Esophagus muscularis mucosa (tissue), 4 donors: Measurements from ENCODE around the gene MYL5. TPM values are rescaled to one million over a fixed set of nuclear protein-coding genes. Genes with fewer than 3 reads are reported as not detected.

Experiments used
- DNase-seq: peaks from one replicate; pipeline ENCODE4 v3.0.0-alpha.2; 2017; ENCODE audit errors: extremely low spot score
- H3K27ac ChIP-seq, 4 donors: fragments of 200-600 bp; sonication (generic); replicated peaks in 1 of 4; 1 replicate in 3 of 4; 2 replicates in 1 of 4; pipeline ENCODE4 v1.5.1; 2016 to 2019; ENCODE audit warnings: mild to moderate bottlenecking in 1 of 4
- H3K27me3 ChIP-seq, 4 donors: fragments of 200-600 bp; sonication (generic); one replicate each; pipeline versions ENCODE4 v1.5.1 to v1.6.0; 2016 to 2019
- H3K36me3 ChIP-seq, 4 donors: fragments of 200-600 bp; sonication (generic); one replicate each; pipeline ENCODE4 v1.5.1; 2016 to 2019
- H3K4me1 ChIP-seq, 4 donors: fragments of 200-600 bp; sonication (generic); one replicate each; pipeline ENCODE4 v1.5.1; 2016 to 2019
- H3K4me3 ChIP-seq, 4 donors: fragments of 200-600 bp; sonication (generic); 1 replicate in 2 of 4; 2 replicates in 2 of 4; pipeline ENCODE4 v1.5.1; 2016 to 2019; ENCODE audit warnings: mild to moderate bottlenecking in 4 of 4, moderate library complexity in 1 of 4
- H3K9me3 ChIP-seq, 4 donors: fragments of 200-600 bp; sonication (generic); 1 replicate in 3 of 4; 2 replicates in 1 of 4; pipeline ENCODE4 v1.5.1; 2016 to 2019
- EP300 ChIP-seq: sonication (generic); formaldehyde crosslinking; IDR thresholded peaks from one replicate; pipeline ENCODE4 v1.6.1; 2017; ENCODE audit warnings: antibody characterized with exemption
- POLR2A ChIP-seq: fragments of 450-650 bp; IDR thresholded peaks from one replicate; pipeline ENCODE4 v1.6.1; 2017; ENCODE audit warnings: antibody characterized with exemption, moderate library complexity, mild to moderate bottlenecking, low read depth
- POLR2AphosphoS5 ChIP-seq, 2 donors: sonication (generic); formaldehyde crosslinking; IDR thresholded peaks; one replicate each; pipeline ENCODE4 v1.6.1; 2017; ENCODE audit warnings: antibody characterized with exemption in 2 of 2
- WGBS: methylation state at CpG from one replicate; pipeline ENCODE4 v1.1.5; 2018; 5-methylcytosine and 5-hydroxymethylcytosine counted together
- intact Hi-C: fragments of 100-400 bp; cut with DNase I; formaldehyde crosslinking; loops from one replicate; pipeline ENCODE4 v1.15.1; 2023
- total RNA-seq, 4 donors: library from RNA; depleted of rRNA; stranded (reverse); fragments of >200 nt; gene quantifications; one replicate each; pipeline versions ENCODE4 v1.1.0 to v1.2.1, GENCODE V29; 2016
- TF ChIP-seq, protein P1 (sequence below), 3 experiments: fragments of 200-600 bp in 2 of 3; fragments of 450-650 bp in 1 of 3; sonication (generic) in 2 of 3; IDR thresholded peaks; one replicate each; pipeline ENCODE4 v1.5.1; 2017 to 2019; ENCODE audit warnings: antibody characterized with exemption in 3 of 3, mild to moderate bottlenecking in 2 of 3, moderate library complexity in 1 of 3

Gene MYL5
- total RNA-seq, 4 donors from 2014 or later: 7.9 to 9.9 (median 9.6) TPM

DNA sequence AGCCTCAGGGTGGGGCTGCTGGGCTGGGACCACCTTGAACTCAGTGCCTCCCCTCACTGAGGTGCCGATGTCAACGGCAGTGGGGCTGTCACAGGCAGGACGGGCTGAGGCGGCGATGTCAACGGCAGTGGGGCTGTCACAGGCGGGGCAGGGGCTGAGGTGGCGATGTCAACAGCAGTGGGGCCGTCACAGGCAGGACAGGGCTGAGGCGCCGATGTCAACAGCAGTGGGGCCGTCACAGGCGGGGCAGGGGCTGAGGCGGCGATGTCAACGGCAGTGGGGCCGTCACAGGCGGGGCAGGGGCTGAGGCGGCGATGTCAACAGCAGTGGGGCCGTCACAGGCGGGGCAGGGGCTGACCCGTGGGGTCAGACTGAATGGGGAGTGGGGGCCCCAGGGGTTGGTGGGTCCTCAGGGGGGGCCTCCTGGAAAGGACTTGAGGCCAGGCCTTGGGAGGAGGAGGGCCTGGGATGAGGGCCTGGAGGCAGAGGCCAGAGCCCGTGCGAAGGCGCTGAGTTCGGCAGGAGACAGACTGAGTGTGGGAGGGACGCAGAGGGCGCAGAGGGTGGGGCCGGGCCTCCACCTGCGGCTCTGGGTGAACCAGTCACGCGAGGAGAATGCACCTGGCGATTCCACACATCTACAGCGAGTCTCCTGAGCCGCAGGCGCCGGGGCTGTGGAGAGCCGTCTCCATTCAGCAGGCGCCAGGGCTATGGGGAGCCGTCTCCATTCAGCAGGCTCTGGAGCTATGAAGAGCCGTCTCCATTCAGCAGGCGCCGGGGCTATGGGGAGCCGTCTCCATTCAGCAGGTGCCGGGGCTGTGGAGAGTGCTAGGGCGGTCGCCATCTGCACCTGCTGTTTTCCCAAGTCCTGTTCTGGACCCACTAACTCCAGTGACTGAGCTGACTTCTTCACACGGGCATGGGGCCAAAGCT, 23.1 kb upstream of the MYL5 start:
- no peak overlapping the region for H3K4me3 ChIP-seq
- H3K4me1 ChIP-seq: peaks cover 0 to 7% (median 0%) of the 10 kb centered on the region in 4 donors
- no peaks in the 10 kb centered on the region for H3K36me3 ChIP-seq
- no peak for DNase-seq
- peaks cover 0 to 90% (median 9%) of the 10 kb centered on the region in 4 donors for H3K27me3 ChIP-seq
- WGBS: 38% methylated on average over 33 of the region's 49 CpGs
- intact Hi-C loops: no loop called here
- no peaks in the 10 kb centered on the region for H3K9me3 ChIP-seq
- H3K27ac ChIP-seq: no peak overlapping the region
- no peak for TF ChIP-seq POLR2A
- no peak for TF ChIP-seq EP300
- no peak for TF ChIP-seq POLR2AphosphoS5 (IDR thresholded peaks at IDR 0.05)
- TF ChIP-seq, protein P1, sequence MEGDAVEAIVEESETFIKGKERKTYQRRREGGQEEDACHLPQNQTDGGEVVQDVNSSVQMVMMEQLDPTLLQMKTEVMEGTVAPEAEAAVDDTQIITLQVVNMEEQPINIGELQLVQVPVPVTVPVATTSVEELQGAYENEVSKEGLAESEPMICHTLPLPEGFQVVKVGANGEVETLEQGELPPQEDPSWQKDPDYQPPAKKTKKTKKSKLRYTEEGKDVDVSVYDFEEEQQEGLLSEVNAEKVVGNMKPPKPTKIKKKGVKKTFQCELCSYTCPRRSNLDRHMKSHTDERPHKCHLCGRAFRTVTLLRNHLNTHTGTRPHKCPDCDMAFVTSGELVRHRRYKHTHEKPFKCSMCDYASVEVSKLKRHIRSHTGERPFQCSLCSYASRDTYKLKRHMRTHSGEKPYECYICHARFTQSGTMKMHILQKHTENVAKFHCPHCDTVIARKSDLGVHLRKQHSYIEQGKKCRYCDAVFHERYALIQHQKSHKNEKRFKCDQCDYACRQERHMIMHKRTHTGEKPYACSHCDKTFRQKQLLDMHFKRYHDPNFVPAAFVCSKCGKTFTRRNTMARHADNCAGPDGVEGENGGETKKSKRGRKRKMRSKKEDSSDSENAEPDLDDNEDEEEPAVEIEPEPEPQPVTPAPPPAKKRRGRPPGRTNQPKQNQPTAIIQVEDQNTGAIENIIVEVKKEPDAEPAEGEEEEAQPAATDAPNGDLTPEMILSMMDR (IDR thresholded peaks at IDR 0.05): no peak

DNA sequence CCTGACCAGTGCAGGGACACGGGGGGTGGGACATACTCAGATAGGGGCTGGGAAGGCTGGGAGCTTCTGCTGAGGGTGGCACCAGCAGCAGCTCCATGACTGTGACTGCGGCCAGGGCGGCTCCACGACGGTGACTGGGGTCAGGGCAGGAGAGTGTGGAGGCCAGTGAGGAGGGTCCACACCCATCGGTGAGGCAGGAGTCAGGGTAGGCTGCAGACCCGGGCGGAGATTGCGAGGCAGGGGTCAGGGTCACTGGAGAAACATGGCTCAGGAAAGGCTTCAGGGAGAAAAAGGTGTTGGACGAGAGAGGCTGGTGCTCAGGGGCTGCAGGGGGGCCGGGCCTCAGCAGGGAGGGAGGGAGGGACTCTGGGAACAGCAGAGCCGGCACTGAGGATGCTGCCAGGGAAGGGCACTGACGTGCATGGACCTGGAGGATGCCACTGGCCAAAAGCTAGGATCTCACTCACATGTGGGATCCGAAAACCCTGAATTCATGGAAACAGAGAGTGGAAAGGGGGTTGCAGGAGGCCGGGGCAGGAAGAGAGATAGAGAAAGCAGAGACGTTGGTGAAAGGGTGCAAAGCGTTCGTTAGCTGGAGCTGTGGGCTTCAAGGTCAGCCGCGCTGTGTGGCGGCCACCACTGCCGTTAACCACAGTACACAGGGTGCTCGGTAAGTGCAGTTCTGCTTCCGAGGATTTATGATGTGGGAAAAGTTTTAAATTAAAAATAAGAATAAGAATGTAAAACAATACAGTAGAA, 22.3 kb upstream of the MYL5 start:
- peaks cover 0 to 90% (median 9%) of the 10 kb centered on the region in 4 donors for H3K27me3 ChIP-seq
- H3K36me3 ChIP-seq: no peaks in the 10 kb centered on the region

DNA sequence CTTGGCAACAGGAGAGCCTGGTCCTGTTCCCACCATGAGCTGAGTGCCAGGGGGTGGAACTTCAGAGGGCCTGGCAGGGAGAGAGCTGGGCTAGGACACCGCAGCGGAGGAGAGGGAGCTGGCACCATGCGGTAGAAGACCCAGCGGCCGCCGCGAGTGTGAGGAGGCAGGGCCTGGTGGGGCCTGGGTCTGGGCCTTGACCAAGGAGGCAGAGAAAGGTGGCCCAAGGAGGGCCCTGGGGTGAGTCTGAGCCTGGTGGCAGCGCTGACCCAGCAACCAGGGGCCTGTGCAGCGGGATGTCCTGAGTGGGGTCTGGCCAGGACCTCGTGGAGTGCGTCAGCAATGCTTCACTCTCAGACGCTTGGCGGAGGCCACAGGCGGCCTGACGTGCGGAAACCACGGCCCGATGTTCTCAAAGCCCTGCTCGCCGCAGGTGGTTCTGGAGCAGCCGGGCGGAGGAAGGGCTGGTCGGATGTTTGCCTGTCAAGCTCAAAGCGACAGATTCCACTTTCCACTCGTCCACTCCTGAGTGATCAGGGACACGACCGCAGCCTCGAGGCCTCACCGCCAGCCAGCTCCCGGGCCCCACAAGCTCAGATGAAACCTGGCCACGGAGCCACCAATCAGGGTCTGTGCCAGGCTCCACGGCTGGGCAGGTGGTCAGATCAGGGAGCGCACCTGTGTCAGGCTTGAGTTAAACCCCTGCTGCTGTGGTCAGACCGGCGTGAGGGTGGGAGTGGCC, 21.1 kb upstream of the MYL5 start:
- 84% methylated on average over 17 of the region's 35 CpGs for WGBS
- peaks cover 0 to 7% (median 0%) of the 10 kb centered on the region in 4 donors for H3K4me1 ChIP-seq
- intact Hi-C loops: no loop called here
- no peaks in the 10 kb centered on the region for H3K36me3 ChIP-seq
- TF ChIP-seq, protein P1 (IDR thresholded peaks at IDR 0.05): no peak
- TF ChIP-seq POLR2AphosphoS5 (IDR thresholded peaks at IDR 0.05): no peak
- TF ChIP-seq EP300: no peak
- TF ChIP-seq POLR2A: no peak
- DNase-seq: no peak
- H3K4me3 ChIP-seq: no peak overlapping the region
- H3K27ac ChIP-seq: no peak overlapping the region
- peaks cover 0 to 78% (median 9%) of the 10 kb centered on the region in 4 donors for H3K27me3 ChIP-seq
- H3K9me3 ChIP-seq: no peaks in the 10 kb centered on the region

More for the DNA sequence above, 22.3 kb upstream of the MYL5 start:
- TF ChIP-seq EP300 (no peak), POLR2AphosphoS5 (IDR thresholded peaks at IDR 0.05) (no peak), POLR2A (no peak)
- TF ChIP-seq, protein P1 (IDR thresholded peaks at IDR 0.05): no peak
- Histone ChIP-seq H3K27ac (no peak overlapping the region), H3K4me3 (no peak overlapping the region), H3K4me1 (peaks cover 0 to 7% (median 0%) of the 10 kb centered on the region in 4 donors), H3K9me3 (no peaks in the 10 kb centered on the region)
- DNase-seq: no peak
- 63% methylated on average over 24 of the region's 24 CpGs for WGBS
- intact Hi-C loops: no loop called here

DNA sequence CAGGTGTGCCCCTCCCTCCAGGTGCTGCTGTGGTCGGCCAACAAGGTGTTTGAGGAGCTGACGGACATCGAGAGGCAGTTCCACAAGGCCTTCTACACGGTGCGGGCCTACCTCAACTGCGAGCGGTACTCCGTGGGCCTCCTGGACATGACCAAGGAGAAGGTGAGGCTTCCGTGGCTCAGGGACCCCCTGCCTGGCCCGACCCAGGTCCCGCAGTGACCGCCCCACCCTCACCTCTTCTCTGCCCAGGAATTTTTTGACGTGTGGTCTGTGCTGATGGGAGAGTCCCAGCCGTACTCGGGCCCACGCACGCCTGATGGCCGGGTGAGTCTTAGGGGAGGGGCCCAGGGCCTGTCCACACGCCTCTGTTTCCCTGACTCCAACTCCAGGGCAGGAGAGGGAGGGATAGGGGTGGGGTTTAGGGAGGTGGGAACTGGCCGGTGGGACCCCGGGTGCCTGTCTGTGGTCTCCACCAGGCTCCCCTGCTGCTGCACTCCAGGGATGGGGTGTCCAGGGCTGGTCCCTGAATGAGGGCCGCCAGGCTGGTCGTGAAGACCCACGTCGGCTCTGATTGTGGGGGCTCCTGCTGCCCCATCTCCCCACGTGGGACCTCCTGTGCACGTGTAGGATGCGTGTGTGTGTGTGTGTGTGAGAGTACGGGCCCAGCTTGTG, 20.4 kb upstream of the MYL5 start:
- WGBS: 90% methylated on average over 13 of the region's 29 CpGs
- DNase-seq: no peak
- Histone ChIP-seq H3K27ac (no peak overlapping the region), H3K27me3 (peaks cover 0 to 71% (median 7%) of the 10 kb centered on the region in 4 donors), H3K4me3 (no peak overlapping the region), H3K4me1 (peaks cover 0 to 7% (median 0%) of the 10 kb centered on the region in 4 donors), H3K36me3 (no peaks in the 10 kb centered on the region), H3K9me3 (no peaks in the 10 kb centered on the region)
- no peak for TF ChIP-seq POLR2AphosphoS5 (IDR thresholded peaks at IDR 0.05)
- TF ChIP-seq, protein P1 (IDR thresholded peaks at IDR 0.05): no peak
- no peak for TF ChIP-seq POLR2A
- TF ChIP-seq EP300: no peak
- intact Hi-C loops: no loop called here
